ENCODE measurements around the gene C7.
A peak's percentile ranks its signal among the peaks of the same experiment; 100 is the strongest.
"Not testable (repeated sequence)": the region's sequence is repeated elsewhere in the genome, so short reads cannot be mapped to it uniquely, and the experiment has no call there.

The C7 gene

DNA sequence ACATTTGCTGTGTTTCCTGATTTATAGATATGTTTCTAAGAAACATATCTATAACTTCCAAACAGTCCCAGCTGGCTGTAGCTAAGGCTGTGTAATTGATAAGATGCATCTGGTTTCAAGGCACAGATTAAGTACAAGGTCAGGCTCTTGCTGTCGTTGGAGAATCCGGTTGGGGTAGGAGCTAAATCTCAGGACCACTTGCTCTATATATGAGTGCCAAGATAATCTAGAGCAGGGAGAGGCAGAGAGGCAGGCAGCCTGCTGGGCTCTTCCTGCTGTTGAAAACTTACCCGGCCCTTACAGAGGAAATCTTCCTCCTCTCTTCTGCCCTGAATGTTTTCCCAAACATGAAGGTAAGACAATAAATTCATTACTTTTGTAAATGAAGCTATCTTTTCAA, at the start of gene C7:
TSS of gene C7 (plus strand) at position 234 of the 400 bp plus-strand sequence. CDS start at position 348, 114 bp downstream.
- no peak for DNase-seq (ENCODE audit: low spot score)

DNA sequence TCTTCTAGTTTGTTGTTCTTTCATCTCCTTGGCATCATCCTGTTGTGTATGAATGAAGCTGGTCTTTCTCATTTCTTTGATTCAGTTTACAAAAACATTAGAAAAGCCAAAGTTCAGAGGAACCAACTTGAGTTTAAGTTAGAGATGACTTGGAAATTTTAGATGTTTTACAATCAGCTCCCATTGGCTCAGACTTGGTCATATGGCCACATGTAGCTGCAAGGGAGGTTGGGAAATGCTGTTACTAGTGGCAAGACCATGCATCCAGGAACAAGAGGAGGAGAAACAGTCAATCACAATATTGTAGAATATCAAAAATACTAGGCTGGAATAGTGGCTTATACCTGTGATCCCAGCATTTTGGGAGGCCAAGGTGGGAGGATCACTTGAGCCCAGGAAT, 48.6 kb upstream of the C7 start:
- no peak for DNase-seq (ENCODE audit: low spot score)

DNA sequence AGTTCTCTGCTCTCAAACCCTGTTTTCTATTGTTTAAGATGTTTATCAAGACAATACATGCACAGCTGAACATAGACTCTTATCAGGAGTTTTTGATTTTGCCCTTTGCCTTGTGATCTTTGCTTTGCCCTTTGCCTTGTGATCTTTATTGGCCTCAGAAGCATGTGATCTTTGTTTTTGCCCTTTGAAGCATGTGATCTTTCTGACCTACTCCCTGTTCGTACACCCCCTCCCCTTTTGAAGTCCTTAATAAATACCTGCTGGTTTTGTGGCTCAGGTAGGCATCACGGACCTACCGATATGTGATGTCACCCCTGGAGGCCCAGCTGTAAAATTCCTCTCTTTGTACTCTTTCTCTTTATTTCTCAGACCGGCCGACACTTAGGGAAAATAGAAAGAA, 44.3 kb upstream of the C7 start:
- DNase-seq (ENCODE audit: low spot score), result not testable (repeated sequence)

DNA sequence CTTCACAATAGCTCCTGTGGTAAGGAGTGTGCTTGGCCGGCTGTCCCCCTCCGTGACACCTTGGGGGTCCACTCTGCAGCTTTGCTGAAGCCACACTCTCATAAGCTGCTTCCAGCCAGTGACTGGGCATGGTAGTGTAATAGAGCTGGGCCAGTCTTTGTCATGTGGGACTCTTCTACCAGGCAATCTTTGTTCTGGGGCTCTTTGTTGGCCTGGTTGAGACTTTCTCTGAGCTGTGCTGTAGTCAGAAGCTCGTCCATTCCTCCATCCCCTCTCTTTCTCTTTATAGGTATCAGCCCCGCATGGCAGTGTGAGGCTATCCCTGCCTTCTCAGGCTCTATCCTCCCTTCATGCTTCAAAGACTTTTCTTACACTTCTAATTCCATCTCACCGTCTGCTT, 42.5 kb upstream of the C7 start:
- no peak for DNase-seq (ENCODE audit: low spot score)

DNA sequence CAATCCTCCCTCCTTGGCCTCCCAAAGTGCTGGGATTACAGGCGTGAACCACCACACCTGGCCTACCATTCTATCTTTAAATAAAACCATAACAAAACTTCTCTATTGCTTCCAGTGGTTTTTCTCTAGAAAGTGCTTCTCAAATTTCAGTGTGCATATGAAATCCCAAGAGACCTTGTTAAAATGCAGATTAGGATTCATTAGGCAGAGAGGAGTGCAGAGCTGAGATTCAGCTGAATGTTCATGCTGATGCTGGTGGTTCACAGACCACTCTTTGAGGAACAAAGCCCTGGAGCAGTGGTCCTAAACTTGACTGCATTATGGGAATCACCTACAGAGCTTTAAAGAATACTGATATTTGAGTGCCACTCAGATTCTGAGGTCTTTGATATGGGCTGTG, 39.9 kb upstream of the C7 start:
- DNase-seq (ENCODE audit: low spot score), result no peak

DNA sequence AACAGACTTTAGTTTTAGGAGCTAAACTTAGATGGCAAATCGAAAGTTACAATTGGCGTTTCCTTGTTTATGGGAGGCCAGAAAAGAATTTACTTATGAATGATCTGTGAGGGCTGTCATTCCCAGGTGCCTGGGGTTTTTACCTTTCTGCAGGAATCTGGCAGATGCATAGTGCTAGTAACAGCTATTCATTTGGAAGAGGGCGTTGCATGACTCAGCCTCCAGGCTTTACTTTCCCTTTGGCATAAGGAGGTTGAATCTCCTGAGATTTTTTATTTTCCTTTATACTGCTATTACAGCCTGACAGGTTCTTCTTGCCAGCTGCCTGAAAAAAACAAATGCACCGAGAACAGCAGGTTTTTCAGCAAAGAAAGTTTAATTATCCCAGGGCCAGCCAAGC, 38.1 kb upstream of the C7 start:
- no peak for DNase-seq (ENCODE audit: low spot score)

DNA sequence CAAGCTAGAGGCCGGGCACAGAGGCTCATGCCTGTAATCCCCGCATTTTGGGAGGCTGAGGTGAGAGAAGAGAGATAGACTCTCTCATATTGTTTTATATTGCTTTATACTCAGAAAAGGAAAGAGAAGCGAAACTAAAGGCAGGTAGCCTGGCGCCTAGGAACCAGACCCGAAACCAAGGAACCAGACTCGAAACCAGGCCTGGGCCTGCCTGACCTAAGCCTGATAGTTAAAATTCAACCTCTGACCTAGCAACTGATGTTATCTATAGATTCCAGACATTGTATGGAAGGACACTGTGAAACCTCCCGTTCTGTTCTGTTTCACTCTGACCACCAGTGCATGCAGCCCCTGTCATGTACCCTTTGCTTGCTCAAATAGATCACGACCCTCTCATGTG, 37.0 kb upstream of the C7 start:
- DNase-seq (ENCODE audit: low spot score), result not testable (repeated sequence)

DNA sequence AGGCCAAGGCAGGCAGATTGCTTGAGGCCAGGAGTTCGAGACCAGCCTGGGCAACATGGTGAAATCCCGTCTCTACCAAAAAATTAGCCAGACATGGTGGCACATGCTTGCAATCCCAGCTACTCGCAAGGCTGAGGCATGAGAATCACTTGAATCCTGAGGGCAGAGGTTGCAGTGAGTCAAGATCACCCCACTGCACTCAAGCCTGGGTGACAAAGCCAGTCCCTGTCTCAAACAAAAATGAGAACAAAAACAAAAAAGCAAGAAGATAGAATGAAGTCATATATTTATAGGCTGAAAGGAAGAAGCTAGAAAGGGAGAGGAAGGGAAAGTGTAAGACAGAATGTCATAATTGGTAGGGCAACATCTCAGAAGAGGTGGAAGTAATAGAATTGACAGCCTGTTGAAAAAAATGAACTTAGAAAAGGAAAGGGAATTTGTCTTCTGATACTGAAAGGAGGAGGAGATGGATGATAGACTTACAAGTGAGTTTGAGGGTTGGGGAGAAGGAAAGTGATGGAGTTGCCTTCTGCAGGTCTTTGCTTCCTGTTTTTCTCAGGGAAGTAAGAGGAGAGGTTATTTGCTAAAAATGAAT, 35.9 kb upstream of the C7 start:
- no peak for DNase-seq (ENCODE audit: low spot score)

DNA sequence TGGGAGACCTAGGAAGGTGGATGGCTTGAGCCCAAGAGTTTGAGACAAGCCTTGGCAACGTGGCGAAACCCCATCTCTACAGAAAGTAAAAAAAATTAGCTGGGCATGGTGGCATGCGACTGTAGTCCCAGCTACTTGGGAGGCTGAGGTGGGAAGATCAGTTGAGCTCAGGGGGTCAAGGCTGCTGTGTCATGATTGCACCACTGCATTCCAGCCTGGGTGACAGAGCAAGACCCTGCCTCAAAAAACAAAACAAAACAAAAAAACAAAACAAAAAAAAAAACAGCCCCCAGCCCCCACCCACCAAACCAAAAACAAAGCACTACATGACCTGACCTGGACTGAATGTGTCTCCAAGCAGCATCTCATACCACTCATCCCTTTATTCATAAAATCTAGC, 33.3 kb upstream of the C7 start:
- no peak for DNase-seq (ENCODE audit: low spot score)

DNA sequence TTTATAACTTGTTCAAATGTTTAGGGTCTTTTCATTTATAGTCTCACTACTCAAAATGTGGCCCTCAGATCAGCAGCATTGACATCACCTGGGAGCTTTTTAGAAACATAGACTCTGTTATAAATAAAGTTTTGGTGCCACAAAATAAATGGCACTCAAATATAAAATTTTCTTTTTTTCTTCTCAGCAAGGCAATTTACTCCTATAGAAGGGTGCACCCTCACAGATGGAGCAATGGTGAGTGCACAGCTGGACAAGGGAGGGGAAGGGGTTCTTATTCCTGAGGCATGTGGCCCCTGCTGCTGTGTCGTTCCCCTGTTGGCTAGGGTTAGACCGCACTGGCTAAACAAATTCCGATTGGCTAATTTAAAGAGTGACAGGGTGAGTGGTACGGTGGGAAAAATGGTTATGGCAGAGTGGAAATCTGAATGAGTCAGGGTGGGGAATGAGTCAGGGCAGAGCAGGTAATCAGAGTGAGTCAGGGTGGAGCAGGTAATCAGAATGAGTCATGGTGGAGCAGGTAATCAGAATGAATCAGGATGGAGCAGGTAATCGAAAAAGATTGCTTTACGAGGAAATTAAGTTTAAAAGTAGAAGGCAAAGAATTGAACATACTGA, 31.8 kb upstream of the C7 start:
- no peak for DNase-seq (ENCODE audit: low spot score)

DNA sequence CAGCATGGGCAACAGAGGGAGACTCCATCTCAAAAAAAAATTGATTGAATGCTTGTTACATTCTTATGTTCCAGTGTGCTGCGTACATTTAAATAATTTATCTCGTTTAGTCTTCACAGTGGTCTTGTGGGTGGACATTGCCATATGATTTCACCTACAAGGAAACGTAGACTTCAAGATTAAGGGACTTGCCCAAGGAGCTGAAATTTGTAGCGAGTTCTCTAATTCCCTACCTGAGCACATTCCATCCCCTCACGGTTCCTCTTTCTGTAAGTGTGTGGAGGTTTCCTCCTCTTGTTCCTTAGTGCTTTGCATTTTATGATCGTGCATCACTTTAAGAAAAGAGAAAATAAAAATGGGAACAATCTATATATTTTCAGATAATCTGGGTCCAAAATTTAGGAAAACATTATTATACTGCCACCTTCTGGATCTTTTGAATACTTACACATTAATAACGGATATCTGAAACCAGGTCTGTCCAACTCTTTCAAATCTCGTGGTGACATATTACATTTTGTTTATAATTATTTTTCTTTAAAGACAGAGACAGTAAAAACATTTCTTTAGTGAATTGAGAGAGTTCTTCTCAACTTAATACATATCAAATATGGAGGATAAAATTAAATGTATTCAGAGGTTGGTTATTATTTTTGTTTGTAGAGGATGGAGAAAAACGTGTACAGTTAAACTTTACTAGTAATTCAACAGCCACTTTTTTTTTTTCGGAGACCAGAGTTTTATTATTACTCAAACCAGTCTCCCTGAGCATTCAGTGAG, 29.9 kb upstream of the C7 start:
- peak; percentile 70 for DNase-seq (ENCODE audit: low spot score)

DNA sequence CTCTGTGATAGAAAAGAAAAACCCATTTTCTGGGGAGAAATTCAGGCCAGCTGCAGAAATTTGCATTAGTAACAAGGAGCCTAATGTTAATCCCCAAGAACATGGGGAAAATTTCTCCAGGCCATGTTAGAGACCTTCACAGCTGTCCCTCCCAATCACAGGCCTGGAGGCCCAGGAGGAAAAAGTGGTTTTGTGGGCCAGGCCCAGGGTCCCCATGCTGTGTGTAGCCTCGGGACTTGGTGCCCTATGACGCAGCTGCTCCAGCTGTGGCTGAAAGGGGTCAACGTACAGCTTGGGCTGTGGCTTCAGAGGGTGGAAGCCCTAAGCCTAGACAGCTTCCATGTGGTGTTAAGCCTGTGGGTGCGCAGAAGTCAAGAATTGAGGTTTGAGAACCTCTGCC, 27.0 kb upstream of the C7 start:
- no peak for DNase-seq (ENCODE audit: low spot score)

DNA sequence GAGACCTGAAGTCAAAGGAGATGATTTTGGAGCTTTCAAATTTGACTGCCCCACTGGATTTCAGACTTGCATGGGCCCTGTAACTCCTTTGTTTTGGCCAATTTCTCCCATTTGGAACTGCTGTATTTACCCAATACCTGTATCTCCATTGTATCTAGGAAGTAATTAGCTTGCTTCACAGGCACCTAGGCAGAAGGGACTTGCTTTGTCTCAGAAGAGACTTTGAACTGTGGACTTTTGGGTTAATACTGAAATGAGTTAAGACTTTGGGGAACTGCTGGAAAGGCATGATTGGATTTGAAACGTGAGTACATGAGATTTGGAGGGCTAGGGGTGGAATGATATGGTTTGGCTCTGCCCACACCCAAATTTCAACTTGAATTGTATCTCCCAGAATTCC, 26.2 kb upstream of the C7 start:
- not testable (repeated sequence) for DNase-seq (ENCODE audit: low spot score)

DNA sequence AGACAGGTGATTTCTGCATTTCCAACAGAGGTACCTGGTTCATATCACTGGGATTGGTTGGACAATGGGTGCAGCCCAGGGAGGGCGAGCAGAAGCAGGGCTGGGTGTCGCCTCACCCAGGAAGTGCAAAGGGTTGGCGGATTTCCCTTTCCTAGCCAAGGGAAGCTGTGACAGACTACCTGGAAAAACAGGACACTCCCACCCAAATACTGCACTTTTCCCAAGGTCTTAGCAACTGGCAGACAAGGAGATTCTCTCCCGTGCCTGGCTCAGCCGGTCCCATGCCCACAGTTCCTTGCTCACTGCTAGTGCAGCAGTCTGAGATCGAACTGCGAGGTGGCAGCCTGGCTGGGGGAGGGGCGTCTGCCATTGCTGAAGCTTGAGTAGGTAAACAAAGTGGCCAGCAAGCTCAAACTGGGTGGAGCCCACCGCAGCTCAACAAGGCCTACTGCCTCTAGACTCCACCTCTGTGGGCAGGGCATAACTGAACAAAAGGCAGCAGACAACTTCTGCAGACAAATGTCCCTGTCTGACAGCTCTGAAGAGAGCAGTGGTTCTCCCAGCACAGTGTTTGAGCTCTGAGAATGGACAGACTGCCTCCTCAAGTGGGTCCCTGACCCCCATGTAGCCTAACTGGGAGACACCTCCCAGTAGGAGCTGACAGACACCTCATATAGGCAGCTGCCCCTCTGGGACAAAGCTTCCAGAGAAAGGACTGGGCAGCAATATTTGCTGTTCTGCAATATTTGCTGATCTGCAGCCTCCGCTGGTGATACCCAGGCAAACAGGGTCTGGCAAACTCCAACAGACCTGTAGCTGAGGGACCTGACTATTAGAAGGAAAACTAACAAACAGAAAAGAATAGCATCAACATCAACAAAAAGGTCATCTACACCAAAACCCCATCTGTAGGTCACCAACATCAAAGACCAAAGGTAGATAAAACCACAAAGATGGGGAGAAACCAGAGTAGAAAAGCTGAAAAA, 13.6 kb upstream of the C7 start:
- not testable (repeated sequence) for DNase-seq (ENCODE audit: low spot score)

DNA sequence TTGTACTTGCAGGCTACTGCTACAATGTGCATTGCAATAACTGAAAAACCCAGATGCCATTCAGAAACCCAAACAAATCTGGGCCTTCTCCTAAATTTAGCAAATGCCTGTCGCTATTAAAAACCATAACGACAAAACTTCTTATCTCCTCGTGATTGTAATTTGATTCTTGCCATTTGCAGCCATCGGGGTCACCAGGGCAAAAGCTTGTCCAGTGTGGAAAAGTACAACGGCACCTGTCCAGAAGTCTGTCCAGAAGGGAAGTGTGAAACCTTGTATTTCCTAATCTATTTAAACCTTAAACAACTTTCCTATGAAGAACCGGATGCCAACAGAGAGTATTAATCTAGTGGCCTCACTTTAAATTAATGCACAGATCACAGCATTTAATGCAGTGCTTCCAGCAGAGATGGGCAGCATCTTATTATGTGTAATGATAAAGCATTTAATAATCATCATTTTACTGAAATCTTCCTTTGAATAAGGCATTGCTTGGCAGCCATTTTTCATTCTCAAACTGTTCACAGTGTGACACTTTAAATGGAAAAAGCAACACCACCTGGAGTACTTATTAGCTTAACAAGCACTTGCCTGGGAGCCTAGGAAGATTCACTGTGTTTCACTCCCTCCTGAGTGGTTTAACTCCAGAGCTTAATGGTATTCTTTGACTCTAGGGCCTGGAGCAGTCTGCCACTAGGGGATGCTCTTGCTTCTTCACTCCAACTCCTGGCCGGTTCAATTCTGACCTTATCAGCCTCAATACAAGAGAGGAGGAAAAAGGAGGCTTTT, 4.9 kb upstream of the C7 start:
- DNase-seq (ENCODE audit: low spot score), result peak; percentile 63

DNA sequence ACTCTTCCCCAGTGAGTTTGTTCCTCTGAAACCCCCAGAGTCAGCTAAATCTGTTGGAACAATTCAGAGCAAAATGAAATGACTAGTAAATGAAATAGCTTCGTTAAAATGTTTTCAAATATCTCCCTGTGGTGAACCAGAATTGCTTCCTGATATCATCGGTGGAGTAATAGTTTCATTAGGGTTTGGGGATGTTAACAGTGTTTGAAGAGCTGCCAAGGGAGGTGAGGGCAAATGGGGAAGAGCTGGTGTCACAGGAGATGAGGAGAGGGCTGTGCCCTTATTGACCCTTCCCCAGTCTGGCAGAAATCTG, 4.3 kb upstream of the C7 start:
- no peak for DNase-seq (ENCODE audit: low spot score)

DNA sequence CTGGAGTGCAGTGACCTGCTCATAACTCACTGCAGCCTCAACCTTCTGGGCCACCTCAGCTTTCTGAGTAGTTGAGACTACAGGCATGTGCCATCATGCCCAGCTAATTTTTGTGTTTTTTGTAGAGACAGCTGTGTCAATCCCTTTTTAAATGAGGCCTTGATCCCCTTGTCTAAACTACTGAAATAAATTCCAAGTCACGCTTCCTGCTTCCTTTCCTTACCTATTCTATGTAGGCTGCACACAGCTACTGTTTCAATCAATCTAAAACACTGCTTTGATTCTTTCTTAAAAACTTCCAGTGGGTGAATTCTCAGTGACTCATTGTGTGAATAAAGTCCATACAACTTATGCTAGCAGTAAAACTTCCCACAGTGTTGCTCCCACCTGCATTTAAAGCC, 2.9 kb upstream of the C7 start:
- DNase-seq (ENCODE audit: low spot score), result no peak

DNA sequence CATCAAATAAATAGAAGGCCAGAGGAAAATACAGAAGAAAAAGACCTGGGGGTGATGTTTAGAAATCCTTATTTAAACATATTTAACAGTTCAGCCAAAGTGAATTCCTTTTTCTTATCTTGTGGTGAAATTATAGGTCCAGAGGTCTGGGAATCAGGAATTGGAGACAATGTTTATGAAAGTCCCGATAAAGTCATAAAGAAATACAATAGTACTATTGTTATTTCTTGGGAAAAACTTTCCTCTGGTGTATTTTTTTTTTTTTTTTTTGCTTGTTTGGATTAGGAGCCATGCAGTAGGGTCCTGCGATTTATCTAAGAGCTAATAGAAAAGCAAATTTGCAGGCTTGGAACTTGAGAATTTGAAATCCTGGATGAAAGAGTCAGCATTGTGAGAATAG, 426 bp downstream of the C7 start:
- no peak for DNase-seq (ENCODE audit: low spot score)

DNA sequence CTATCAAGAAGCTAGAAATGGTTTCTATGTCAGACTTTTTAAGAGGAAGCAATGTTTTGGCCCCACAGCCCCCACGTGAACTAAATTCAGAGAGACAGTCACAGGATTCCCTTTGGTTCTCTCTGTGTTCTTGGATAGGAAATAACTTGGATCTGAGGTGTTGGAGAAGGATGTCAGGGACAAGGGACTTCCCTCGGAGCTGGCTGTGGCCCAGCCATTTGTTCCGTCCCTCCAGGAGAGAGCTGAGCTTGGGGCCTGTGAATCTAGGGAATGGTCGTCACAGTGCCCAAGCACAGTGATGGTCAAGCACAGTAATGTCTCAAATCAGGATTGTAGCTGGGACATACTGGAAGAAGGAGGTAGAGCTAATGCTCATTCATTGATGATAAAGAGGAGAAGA, 2.0 kb downstream of the C7 start:
- no peak for DNase-seq (ENCODE audit: low spot score)

DNA sequence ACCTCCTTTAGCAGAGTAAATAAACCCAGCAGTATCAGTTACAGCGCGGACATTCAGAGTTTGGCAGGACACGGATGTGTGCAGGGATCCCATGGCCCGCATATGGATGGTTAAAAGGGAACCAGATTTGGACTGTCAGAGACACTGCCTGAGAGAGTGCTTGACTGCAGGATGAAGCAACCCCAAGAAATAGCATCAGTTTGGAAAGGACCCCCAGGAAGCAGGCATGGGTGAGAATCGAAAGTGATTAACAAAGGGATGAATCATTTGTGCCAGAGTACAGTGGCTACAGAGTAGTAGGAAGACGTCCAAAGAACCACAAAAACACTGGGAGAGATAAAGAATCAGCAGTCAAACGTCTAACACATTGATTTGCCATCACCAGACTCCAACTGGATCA, 5.5 kb downstream of the C7 start:
- no peak for DNase-seq (ENCODE audit: low spot score)

DNA sequence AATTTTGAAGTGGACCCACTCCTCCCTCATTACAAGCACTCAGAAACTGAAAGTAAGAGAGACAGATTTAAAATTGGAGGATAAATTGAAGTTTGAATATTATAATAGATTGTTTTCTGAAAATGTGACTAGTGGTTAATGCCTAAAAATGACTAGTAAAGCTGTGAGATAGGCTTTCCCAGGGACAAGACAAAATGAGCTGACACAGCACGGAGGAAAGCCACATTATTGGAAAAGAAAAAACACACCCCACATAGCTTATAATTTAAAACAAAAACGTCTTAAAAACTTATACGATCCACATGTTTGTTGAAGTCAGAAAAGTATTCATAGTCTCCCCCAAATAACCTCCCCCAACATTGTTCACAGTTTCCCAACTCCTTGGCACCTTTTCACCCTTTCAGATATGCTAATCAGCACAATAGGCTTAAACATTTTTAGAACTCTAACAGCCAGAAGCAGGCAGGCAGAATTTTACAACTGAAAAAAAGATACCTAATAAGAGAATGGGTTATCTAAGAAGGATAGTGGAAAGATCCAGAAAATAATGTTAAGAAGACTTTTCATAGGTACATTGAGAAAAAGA, 6.1 kb downstream of the C7 start:
- DNase-seq (ENCODE audit: low spot score), result no peak

Data from RKO (cell line).